K562 (cell line): ENCODE data around the gene ST3GAL3. TPM values are rescaled to one million over a fixed set of nuclear protein-coding genes. Genes with fewer than 3 reads are reported as not detected.
A peak's percentile ranks its signal among the peaks of the same experiment; 100 is the strongest.

Source experiments
- CREB3 ChIP-seq: fragments of 450-650 bp; conservative IDR thresholded peaks from 2 replicates; pipeline ENCODE4 v1.6.1; 2016; ENCODE audit warnings: missing genetic modification characterization, low read depth, mild to moderate bottlenecking, missing compliant biosample characterization, moderate library complexity
- DPF2 ChIP-seq: fragments of 450-650 bp; IDR thresholded peaks from 2 replicates; pipeline ENCODE4 v1.6.1; 2016
- E2F4 ChIP-seq: sonication (generic); formaldehyde crosslinking; IDR thresholded peaks from 2 replicates; pipeline ENCODE4 v1.8.0; 2022; ENCODE audit warnings: mild to moderate bottlenecking, low read depth, missing genetic modification reagents
- GATA2 ChIP-seq: sonication (generic); formaldehyde crosslinking; IDR thresholded peaks from 2 replicates; pipeline ENCODE4 v1.4.0; 2020; ENCODE audit warnings: mild to moderate bottlenecking, missing genetic modification reagents
- GTF2A2 ChIP-seq: IDR thresholded peaks from 2 replicates; pipeline ENCODE4 v1.6.1; 2016; ENCODE audit warnings: mild to moderate bottlenecking, missing genetic modification characterization, missing compliant biosample characterization
- KAT2B ChIP-seq: IDR thresholded peaks from one replicate; pipeline ENCODE4 v1.6.1; 2012; ENCODE audit warnings: low read depth, mild to moderate bottlenecking, control low read depth, inconsistent platforms, low read length, moderate library complexity
- KLF10 ChIP-seq: fragments of 250-450 bp; sonication (Bioruptor Pico); IDR thresholded peaks from 2 replicates; pipeline ENCODE4 v1.6.1; 2021; ENCODE audit warnings: matching md5 sums
- MBD1 ChIP-seq: fragments of 250-450 bp; sonication (Bioruptor Pico); IDR thresholded peaks from 2 replicates; pipeline ENCODE4 v1.8.0; 2022; ENCODE audit warnings: inconsistent platforms
- NFE2L1 ChIP-seq: fragments of 450-650 bp; IDR thresholded peaks from 2 replicates; pipeline ENCODE4 v1.6.1; 2016; ENCODE audit warnings: missing genetic modification characterization, low read depth, mild to moderate bottlenecking, missing compliant biosample characterization, moderate library complexity, borderline replicate concordance
- PHB ChIP-seq: fragments of 250-450 bp; sonication (Bioruptor Pico); IDR thresholded peaks from 2 replicates; pipeline ENCODE4 v1.5.0; 2021
- POLR2A ChIP-seq: fragments of 450-650 bp; conservative IDR thresholded peaks from 2 replicates; pipeline ENCODE4 v1.6.1; 2016
- RAD21 ChIP-seq, 2 experiments: fragments of 250-450 bp in 1 of 2; fragments of 450-650 bp in 1 of 2; sonication (Bioruptor Pico) in 1 of 2; formaldehyde crosslinking in 1 of 2; IDR thresholded peaks in 1 of 2; conservative IDR thresholded peaks in 1 of 2; 2 replicates each; pipeline versions ENCODE4 v1.4.0 to v1.8.0; 2020 to 2022; ENCODE audit warnings: mild to moderate bottlenecking in 2 of 2, moderate library complexity in 1 of 2
- SNIP1 ChIP-seq: fragments of 450-650 bp; IDR thresholded peaks from 2 replicates; pipeline ENCODE4 v1.7.1; 2017; ENCODE audit warnings: low read depth, mild to moderate bottlenecking
- TBP ChIP-seq: optimal IDR thresholded peaks from 2 replicates; pipeline ENCODE3; 2011; ENCODE audit warnings: low read depth, low read length, improper control_type of control experiment
- ZBTB43 ChIP-seq: sonication (generic); formaldehyde crosslinking; IDR thresholded peaks from 2 replicates; pipeline ENCODE4 v1.8.0; 2023; ENCODE audit warnings: mild to moderate bottlenecking, missing genetic modification reagents
- ZNF212 ChIP-seq: fragments of 450-650 bp; formaldehyde crosslinking; IDR thresholded peaks from 2 replicates; pipeline ENCODE4 v1.4.0; 2020; ENCODE audit warnings: mild to moderate bottlenecking
- ZNF507 ChIP-seq: conservative IDR thresholded peaks from 2 replicates; pipeline ENCODE4 v1.6.1; 2017; ENCODE audit warnings: missing genetic modification characterization, missing compliant biosample characterization
- ZNF551 ChIP-seq: fragments of 250-450 bp; sonication (Bioruptor Pico); IDR thresholded peaks from 2 replicates; pipeline ENCODE4 v1.5.0; 2021; ENCODE audit warnings: mild to moderate bottlenecking, moderate library complexity
- ZNF75A ChIP-seq: fragments of 450-650 bp; formaldehyde crosslinking; IDR thresholded peaks from 2 replicates; pipeline ENCODE4 v1.4.0; 2020; ENCODE audit warnings: mild to moderate bottlenecking
- polyA plus RNA-seq, 8 experiments: library from polyadenylated mRNA; depleted of rRNA in 4 of 8; stranded (reverse) in 5 of 8; unstranded in 3 of 8; fragments of >200 nt; fragmentation: Nextera tagmentation in 2 of 8; fragmentation: Illumina TruSeq in 1 of 8; extraction: Ambion mirVana in 2 of 8; extraction: Trizol in 1 of 8; gene quantifications; 2 replicates each; pipeline versions ENCODE4 v1.2.1 to v1.2.3, GENCODE V29; 2011 to 2014; ENCODE audit warnings: inconsistent platforms in 1 of 8, missing spikeins in 1 of 8
- total RNA-seq, 7 experiments: library from RNA; depleted of rRNA in 6 of 7; stranded (reverse); fragments of >200 nt in 6 of 7; fragmentation: Illumina TruSeq in 2 of 7; extraction: Trizol in 2 of 7; gene quantifications; 2 replicates each; pipeline versions ENCODE4 v1.2.1 to v1.2.3, GENCODE V29; 2011 to 2021; ENCODE audit warnings: low replicate concordance in 1 of 7
- TF ChIP-seq, protein P1 (sequence below): sonication (generic); formaldehyde crosslinking; IDR thresholded peaks from 2 replicates; pipeline ENCODE4 v1.8.0; 2022; ENCODE audit warnings: mild to moderate bottlenecking, missing genetic modification reagents
- TF ChIP-seq, protein P2 (sequence below): fragments of 200-800 bp; sonication (Bioruptor generic); IDR thresholded peaks from 2 replicates; pipeline ENCODE4 v1.6.1; 2017; ENCODE audit warnings: missing genetic modification characterization, missing compliant biosample characterization

Gene ST3GAL3
- total and polyA plus RNA-seq, 9 of the 15 experiments (the other 6 are each of a cell fraction or from before 2014, with no cell fraction given), result 1.2 to 18.9 (median 11.0) TPM

DNA sequence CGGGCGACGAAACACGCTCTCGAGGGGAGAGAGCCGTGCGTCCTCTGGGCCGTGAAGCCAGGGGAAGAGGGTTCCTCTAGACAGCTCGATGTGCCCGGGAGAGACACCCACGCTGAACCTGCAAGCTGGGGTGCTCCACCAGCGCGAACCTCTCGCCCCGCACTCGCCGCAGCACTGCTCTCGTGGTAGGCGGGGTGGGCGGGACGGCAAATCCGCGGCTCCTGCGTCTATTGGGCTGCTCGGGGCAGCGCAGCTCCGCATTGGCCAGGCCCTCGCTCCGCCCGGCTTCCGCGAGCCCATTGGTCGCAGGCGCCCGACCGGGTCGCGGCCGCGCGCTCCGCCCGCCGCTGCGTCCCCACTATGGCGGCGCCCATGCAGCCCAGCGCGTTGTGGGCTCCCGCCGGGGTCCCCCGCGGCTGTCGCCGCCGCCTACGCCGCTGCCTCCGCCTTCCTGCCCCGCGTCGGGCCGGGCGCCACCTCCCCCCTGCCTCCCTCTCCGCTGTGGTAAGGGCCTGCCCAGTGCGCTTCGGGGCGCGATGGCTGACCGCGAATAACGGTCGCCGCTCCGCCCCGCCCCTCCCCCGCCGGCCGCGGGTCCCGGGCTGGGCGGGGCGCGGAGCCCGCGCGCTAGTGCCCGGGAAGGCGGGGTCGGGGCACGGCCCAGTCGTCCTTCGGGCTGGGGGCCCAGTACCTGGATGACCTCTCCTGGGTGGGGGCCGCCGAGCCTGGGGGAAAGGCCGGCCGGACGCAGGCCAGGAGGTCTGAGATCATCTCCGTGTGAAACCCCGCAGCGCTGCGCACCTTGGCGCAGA lies at the start of gene ST3GAL3 (continued):
- TF ChIP-seq GTF2A2 (tag) (no peak), NFE2L1 (tag) (no peak), PHB (CRISPR knock-in tag) (peak; percentile 9; the same call in 1 of the 2 replicates), ZNF551 (CRISPR knock-in tag) (no peak), CREB3 (tag) (no peak), ZNF75A (CRISPR knock-in tag) (no peak), E2F4 (peak; percentile 29; the same call in 1 of the 2 replicates), KLF10 (no peak), MBD1 (CRISPR knock-in tag) (no peak), TBP (peak; percentile 93), ZNF507 (tag) (no peak), KAT2B (no peak), POLR2A (peak; percentile 98), GATA2 (CRISPR knock-in tag) (no peak), SNIP1 (no peak), RAD21 (CRISPR knock-in tag; conservative IDR thresholded peaks at IDR 0.05 in 1 of 2, IDR thresholded peaks at IDR 0.05 in 1 of 2) (0 out of 4 replicates have a peak, but pooled peaks of 1 of the 2 experiments have one; percentile 8), ZNF212 (0 out of 2 replicates have a peak, but pooled peaks have one; percentile 49), DPF2 (peak; percentile 39; the same call in 1 of the 2 replicates), ZBTB43 (CRISPR knock-in tag) (0 out of 2 replicates have a peak, but pooled peaks have one; percentile 56)
- TF ChIP-seq, protein P1, sequence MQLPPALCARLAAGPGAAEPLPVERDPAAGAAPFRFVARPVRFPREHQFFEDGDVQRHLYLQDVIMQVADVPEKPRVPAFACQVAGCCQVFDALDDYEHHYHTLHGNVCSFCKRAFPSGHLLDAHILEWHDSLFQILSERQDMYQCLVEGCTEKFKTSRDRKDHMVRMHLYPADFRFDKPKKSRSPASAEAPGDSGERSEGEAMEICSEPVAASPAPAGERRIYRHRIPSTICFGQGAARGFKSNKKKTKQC (CRISPR knock-in tag), result peak; percentile 48
- TF ChIP-seq, protein P2, sequence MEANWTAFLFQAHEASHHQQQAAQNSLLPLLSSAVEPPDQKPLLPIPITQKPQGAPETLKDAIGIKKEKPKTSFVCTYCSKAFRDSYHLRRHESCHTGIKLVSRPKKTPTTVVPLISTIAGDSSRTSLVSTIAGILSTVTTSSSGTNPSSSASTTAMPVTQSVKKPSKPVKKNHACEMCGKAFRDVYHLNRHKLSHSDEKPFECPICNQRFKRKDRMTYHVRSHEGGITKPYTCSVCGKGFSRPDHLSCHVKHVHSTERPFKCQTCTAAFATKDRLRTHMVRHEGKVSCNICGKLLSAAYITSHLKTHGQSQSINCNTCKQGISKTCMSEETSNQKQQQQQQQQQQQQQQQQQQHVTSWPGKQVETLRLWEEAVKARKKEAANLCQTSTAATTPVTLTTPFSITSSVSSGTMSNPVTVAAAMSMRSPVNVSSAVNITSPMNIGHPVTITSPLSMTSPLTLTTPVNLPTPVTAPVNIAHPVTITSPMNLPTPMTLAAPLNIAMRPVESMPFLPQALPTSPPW, result peak; percentile 96
